ENCODE results near the gene BACE2.

Gene BACE2

DNA sequence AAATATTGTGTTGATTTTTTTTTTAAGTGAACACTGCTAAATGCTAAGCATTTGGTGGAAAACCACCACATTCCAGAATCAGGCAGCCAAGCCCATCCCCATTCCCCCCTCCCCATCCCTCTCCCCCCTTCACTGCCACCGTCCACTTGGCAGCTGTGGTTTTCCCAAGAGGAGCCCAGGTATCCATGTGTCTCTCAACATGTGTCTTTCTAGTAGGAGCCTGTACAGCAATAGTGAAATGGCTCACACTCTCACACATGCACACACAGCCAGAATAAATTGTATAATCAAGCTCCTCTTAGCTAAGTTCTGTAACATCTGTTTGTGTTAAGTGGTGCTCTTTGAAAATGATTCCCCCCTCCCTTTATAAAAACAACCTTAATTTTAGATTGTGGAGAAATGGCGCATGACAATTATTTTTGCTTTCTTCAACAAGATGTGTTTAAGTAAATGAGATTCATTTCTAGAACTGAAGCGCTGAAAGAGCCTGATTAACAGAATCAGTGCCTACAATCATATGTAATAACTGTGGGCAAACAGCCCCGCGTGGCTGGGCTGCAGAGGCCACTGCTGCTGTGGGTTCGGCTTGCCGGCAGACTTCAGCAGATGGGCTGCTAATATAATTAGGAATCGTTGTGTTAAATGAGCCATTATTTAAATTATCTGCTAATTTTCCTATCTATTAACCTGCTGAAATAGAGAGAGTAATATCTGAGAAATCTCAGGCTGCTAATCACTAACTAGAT is 43.3 kb downstream of the BACE2 start:
- Histone ChIP-seq H3K9me3 (ENCODE audit: control insufficient read depth, insufficient read depth, low read depth, low read length) (no peaks in the 10 kb centered on the region), H3K27ac (ENCODE audit: extremely low read depth, low read depth, low read length) (no peak overlapping the region), H3K4me3 (ENCODE audit: low read depth, low read length) (no peak overlapping the region), H3K4me1 (ENCODE audit: control insufficient read depth, insufficient read depth, low read length) (peaks cover 6% of the 10 kb centered on the region; the same call in 1 of the 2 replicates), H3K36me3 (ENCODE audit: control insufficient read depth in 2 of 2, insufficient read depth in 1 of 2, low read length in 2 of 2) (no peaks in the 10 kb centered on the region)
- no peak for TF ChIP-seq ZNF791 (tag by site-specific recombination; IDR thresholded peaks at IDR 0.05)
- POLR2A ChIA-PET, result no interaction called here
- CTCF ChIA-PET, result interaction anchor here (0.6 kb wide), 1 partner anchor 58 kb away, joined by 3 read pairs; no protein-coding TSS in a partner anchor

- TF ChIP-seq ZNF777 (tag by site-specific recombination; IDR thresholded peaks at IDR 0.05; ENCODE audit: borderline replicate concordance), result no peak
- TF ChIP-seq ZNF132 (tag by site-specific recombination; IDR thresholded peaks at IDR 0.05; ENCODE audit: borderline replicate concordance), result no peak
- no peak for TF ChIP-seq GLI2 (tag by site-specific recombination; IDR thresholded peaks at IDR 0.05; ENCODE audit: borderline replicate concordance, low read depth)
- TF ChIP-seq ZNF169 (tag by site-specific recombination; IDR thresholded peaks at IDR 0.05), result no peak
- TF ChIP-seq ZNF350 (tag by site-specific recombination; IDR thresholded peaks at IDR 0.05), result no peak
- TF ChIP-seq ZNF501 (tag by site-specific recombination; IDR thresholded peaks at IDR 0.05), result no peak
- TF ChIP-seq, protein P1, sequence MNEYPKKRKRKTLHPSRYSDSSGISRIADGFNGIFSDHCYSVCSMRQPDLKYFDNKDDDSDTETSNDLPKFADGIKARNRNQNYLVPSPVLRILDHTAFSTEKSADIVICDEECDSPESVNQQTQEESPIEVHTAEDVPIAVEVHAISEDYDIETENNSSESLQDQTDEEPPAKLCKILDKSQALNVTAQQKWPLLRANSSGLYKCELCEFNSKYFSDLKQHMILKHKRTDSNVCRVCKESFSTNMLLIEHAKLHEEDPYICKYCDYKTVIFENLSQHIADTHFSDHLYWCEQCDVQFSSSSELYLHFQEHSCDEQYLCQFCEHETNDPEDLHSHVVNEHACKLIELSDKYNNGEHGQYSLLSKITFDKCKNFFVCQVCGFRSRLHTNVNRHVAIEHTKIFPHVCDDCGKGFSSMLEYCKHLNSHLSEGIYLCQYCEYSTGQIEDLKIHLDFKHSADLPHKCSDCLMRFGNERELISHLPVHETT (tag by site-specific recombination; IDR thresholded peaks at IDR 0.05), result no peak
- no peak for TF ChIP-seq ZNF658 (tag by site-specific recombination; IDR thresholded peaks at IDR 0.05)
- TF ChIP-seq ZNF776 (tag by site-specific recombination; IDR thresholded peaks at IDR 0.05; ENCODE audit: borderline replicate concordance), result no peak
- TF ChIP-seq ZNF112 (tag by site-specific recombination; IDR thresholded peaks at IDR 0.05), result no peak
- TF ChIP-seq GLIS2 (tag by site-specific recombination; IDR thresholded peaks at IDR 0.05), result no peak
- H3K4me3 ChIP-seq (ENCODE audit: low read depth, low read length), result no peak overlapping the region
- no peaks in the 10 kb centered on the region for H3K36me3 ChIP-seq (ENCODE audit: control insufficient read depth in 2 of 2, insufficient read depth in 1 of 2, low read length in 2 of 2)
- ChIA-PET CTCF (interaction anchor here (0.7 to 1.0 kb wide), 2 partner anchors 42 to 80 kb away, joined by 3 to 4 read pairs; no protein-coding TSS in a partner anchor), POLR2A (no interaction called here)
- no peaks in the 10 kb centered on the region for H3K9me3 ChIP-seq (ENCODE audit: control insufficient read depth, insufficient read depth, low read depth, low read length)
- no peak overlapping the region for H3K27ac ChIP-seq (ENCODE audit: extremely low read depth, low read depth, low read length)
- H3K4me1 ChIP-seq (ENCODE audit: control insufficient read depth, insufficient read depth, low read length), result peaks cover 3% of the 10 kb centered on the region; the same call in 1 of the 2 replicates
Observed at GRCh38 chr21:41213021-41213420, 45.1 kb downstream of the BACE2 start.

DNA sequence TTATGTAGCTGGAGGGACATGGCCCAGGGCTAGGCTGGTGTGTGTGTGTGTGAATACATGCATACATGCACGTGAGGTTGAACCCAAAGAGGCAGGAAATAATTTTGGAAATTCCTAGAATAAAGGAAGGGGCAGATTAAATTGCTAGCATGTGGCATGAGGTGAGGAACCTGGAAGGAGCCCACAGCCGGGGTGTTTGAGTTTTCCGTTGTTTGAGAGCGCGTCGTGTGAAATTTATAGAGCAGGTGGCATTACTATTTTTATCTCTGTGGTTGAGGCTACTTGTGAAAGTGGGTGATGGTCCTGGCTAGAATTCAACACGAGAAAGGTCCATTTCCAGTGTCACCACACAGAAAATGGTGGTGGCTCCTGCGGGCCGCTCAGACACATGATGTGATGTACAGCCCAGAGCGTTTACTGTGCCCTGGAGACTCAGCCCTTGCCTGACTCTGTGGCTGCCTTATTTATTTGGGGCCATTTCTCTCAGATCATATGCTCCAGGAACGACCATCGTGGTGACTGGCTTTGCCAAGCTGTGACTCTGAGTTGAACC is 48.0 kb downstream of the BACE2 start:
- CTCF ChIA-PET, result interaction anchor here (1.3 kb wide), 1 partner anchor 93 kb away, joined by 4 read pairs; no protein-coding TSS in a partner anchor
- Histone ChIP-seq H3K36me3 (ENCODE audit: control insufficient read depth in 2 of 2, insufficient read depth in 1 of 2, low read length in 2 of 2) (no peaks in the 10 kb centered on the region), H3K27ac (ENCODE audit: extremely low read depth, low read depth, low read length) (no peak overlapping the region), H3K4me1 (ENCODE audit: control insufficient read depth, insufficient read depth, low read length) (peaks cover 3% of the 10 kb centered on the region; the same call in 1 of the 2 replicates), H3K9me3 (ENCODE audit: control insufficient read depth, insufficient read depth, low read depth, low read length) (no peaks in the 10 kb centered on the region), H3K4me3 (ENCODE audit: low read depth, low read length) (no peak overlapping the region)
- POLR2A ChIA-PET, result no interaction called here
- TF ChIP-seq YY2 (tag by site-specific recombination; IDR thresholded peaks at IDR 0.05) (no peak), ZBTB8A (tag by site-specific recombination; IDR thresholded peaks at IDR 0.05) (no peak), MZF1 (tag by site-specific recombination; IDR thresholded peaks at IDR 0.05; ENCODE audit: borderline replicate concordance) (no peak), ZNF837 (tag by site-specific recombination; IDR thresholded peaks at IDR 0.05) (no peak), ZNF623 (tag by site-specific recombination; IDR thresholded peaks at IDR 0.05) (no peak), ZNF558 (tag by site-specific recombination; IDR thresholded peaks at IDR 0.05) (no peak), PATZ1 (tag by site-specific recombination; IDR thresholded peaks at IDR 0.05) (no peak), ZNF2 (tag by site-specific recombination; IDR thresholded peaks at IDR 0.05) (no peak), ZNF514 (tag by site-specific recombination; IDR thresholded peaks at IDR 0.05) (no peak), REST (tag by site-specific recombination; IDR thresholded peaks at IDR 0.05) (no peak)
- TF ChIP-seq, protein P2, sequence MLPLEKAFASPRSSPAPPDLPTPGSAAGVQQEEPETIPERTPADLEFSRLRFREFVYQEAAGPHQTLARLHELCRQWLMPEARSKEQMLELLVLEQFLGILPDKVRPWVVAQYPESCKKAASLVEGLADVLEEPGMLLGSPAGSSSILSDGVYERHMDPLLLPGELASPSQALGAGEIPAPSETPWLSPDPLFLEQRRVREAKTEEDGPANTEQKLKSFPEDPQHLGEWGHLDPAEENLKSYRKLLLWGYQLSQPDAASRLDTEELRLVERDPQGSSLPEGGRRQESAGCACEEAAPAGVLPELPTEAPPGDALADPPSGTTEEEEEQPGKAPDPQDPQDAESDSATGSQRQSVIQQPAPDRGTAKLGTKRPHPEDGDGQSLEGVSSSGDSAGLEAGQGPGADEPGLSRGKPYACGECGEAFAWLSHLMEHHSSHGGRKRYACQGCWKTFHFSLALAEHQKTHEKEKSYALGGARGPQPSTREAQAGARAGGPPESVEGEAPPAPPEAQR (tag by site-specific recombination; IDR thresholded peaks at IDR 0.05), result no peak
